ENCODE measurements around the gene SPPL2C.

DNA sequence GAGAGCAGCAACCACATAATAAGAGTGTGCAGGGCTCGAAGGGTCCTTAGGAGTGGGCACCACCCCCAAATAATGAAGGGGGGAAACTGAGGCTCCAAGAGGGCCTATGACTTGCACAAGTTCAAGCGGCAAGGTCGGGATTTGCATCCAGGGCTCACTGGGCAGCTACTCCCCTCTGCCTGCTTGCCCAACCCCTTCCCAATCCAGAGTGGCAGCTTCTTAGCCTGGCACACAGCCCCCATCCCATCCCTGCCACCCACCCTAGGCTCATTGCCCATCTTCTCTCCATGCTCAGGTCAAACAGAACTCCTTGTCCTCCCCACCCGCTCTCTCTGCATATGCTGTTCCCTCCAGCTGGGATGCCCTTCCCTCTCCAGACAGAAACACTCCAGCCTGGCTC is 2.4 kb downstream of the SPPL2C start:
- TF ChIP-seq, protein P1, sequence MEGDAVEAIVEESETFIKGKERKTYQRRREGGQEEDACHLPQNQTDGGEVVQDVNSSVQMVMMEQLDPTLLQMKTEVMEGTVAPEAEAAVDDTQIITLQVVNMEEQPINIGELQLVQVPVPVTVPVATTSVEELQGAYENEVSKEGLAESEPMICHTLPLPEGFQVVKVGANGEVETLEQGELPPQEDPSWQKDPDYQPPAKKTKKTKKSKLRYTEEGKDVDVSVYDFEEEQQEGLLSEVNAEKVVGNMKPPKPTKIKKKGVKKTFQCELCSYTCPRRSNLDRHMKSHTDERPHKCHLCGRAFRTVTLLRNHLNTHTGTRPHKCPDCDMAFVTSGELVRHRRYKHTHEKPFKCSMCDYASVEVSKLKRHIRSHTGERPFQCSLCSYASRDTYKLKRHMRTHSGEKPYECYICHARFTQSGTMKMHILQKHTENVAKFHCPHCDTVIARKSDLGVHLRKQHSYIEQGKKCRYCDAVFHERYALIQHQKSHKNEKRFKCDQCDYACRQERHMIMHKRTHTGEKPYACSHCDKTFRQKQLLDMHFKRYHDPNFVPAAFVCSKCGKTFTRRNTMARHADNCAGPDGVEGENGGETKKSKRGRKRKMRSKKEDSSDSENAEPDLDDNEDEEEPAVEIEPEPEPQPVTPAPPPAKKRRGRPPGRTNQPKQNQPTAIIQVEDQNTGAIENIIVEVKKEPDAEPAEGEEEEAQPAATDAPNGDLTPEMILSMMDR (conservative IDR thresholded peaks at IDR 0.05 in 1 of 2, IDR thresholded peaks at IDR 0.05 in 1 of 2; ENCODE audit: extremely low read depth in 1 of 2, insufficient read depth in 1 of 2, low read depth in 1 of 2, low read length in 2 of 2) = no peak
- TF ChIP-seq EZH2 (IDR thresholded peaks at IDR 0.05; ENCODE audit: borderline replicate concordance, low read length) = no peak
